ENCODE measurements around the gene COMT. TPM values are rescaled to one million over a fixed set of nuclear protein-coding genes. Genes with fewer than 3 reads are reported as not detected.
A peak's percentile ranks its signal among the peaks of the same experiment; 100 is the strongest.

Gene COMT
- total and polyA plus RNA-seq, 9 of the 15 experiments (the other 6 are each of a cell fraction or from before 2014, with no cell fraction given) = 12.5 to 351 (median 155) TPM

- TF ChIP-seq ZNF318 (IDR thresholded peaks at IDR 0.05; ENCODE audit: borderline replicate concordance in 1 of 2, low read depth in 1 of 2) (no peak), HCFC1 (IDR thresholded peaks at IDR 0.05; ENCODE audit: low read depth, low read length) (0 out of 2 replicates have a peak, but pooled peaks have one; percentile 1), SMARCA4 (IDR thresholded peaks at IDR 0.05) (no peak), ZNF785 (CRISPR knock-in tag; IDR thresholded peaks at IDR 0.05) (no peak), NRF1 (conservative IDR thresholded peaks at IDR 0.05 in 1 of 2, IDR thresholded peaks at IDR 0.05 in 1 of 2) (peak; percentile 76 to 80), RBM17 (IDR thresholded peaks at IDR 0.05; ENCODE audit: borderline replicate concordance, low read depth, low read length) (no peak), ZBED1 (IDR thresholded peaks at IDR 0.05) (no peak; the same call in 1 of the 2 replicates), HMGN3 (IDR thresholded peaks at IDR 0.05; ENCODE audit: borderline replicate concordance, extremely low read depth, insufficient read length, low read depth, low read length) (peak; percentile 66), HNRNPUL1 (IDR thresholded peaks at IDR 0.05; ENCODE audit: low read length) (no peak), HLTF (IDR thresholded peaks at IDR 0.05) (no peak), ZFP30 (CRISPR knock-in tag; IDR thresholded peaks at IDR 0.05; ENCODE audit: borderline replicate concordance) (no peak), CCNT2 (IDR thresholded peaks at IDR 0.05; ENCODE audit: borderline replicate concordance, extremely low read depth, insufficient read length, low read depth, low read length) (peak; percentile 10), ETS2 (tag; IDR thresholded peaks at IDR 0.05; ENCODE audit: borderline replicate concordance, poor library complexity, severe bottlenecking) (no peak), EGR1 (conservative IDR thresholded peaks at IDR 0.05) (peak; percentile 67), ZKSCAN8 (CRISPR knock-in tag; IDR thresholded peaks at IDR 0.05) (no peak)
Observed at GRCh38 chr22:19892257-19892879, 49.2 kb upstream of the COMT start (continued).
